IPS-18c (cell line): ENCODE results near the gene PHYKPL.

Experiments used
- H3K4me3 ChIP-seq: 2 replicates; pipeline ENCODE4 v1.7.0; 2013; ENCODE audit warnings: low read depth, mild to moderate bottlenecking, low read length, moderate library complexity; ENCODE audit not compliant: insufficient read depth
- H3K9me3 ChIP-seq: one replicate; pipeline ENCODE4 v1.6.1; 2013; ENCODE audit warnings: mild to moderate bottlenecking, low read length, moderate library complexity; ENCODE audit not compliant: control insufficient read depth, insufficient read depth

PHYKPL gene

DNA sequence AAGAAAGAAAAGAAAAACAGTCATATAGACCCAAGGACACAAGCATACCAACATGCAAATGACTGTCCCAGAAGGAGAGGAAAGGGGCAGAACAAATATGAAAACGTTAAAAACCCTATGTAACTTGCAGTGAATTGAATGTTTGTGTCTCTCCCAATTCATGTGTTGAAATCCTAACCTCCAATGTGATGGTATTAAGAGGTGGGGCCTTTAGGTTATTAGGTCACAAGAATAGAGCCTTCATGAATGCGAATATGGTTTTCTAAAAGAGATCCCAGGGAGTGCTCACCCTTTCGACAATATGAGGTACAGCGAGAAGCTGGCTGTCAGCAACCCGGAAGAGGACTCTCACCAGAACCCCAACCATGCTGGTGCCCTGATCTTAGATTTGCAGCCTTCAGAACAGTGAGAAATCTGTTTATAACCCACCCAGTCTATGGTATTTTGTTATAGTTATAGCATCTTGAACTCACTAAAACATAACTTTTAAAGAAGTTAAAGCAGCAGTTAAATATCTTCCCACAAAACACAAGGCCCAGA lies 14.3 kb downstream of the PHYKPL start:
- no peak overlapping the region for H3K4me3 ChIP-seq
- no peaks in the 10 kb centered on the region for H3K9me3 ChIP-seq

DNA sequence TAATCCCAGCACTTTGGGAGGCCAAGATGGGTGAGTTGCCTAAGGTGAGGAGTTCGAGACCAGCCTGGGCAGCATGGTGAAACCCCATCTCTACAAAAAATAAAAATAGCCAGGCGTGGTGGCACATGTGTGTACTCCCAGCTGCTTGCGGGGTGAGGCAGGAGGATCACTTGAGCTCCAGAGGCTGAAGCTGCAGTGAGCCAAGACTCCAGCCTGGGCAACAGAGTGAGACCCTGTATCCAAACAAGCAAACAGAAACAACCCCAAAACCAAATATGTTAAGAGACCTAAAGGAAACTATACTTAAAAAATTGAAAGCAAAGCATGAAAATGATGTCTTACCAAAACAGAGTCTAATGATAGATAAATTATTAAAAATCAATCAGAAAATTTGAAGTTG lies 15.8 kb downstream of the PHYKPL start:
- no peaks in the 10 kb centered on the region for H3K9me3 ChIP-seq
- H3K4me3 ChIP-seq = no peak overlapping the region

DNA sequence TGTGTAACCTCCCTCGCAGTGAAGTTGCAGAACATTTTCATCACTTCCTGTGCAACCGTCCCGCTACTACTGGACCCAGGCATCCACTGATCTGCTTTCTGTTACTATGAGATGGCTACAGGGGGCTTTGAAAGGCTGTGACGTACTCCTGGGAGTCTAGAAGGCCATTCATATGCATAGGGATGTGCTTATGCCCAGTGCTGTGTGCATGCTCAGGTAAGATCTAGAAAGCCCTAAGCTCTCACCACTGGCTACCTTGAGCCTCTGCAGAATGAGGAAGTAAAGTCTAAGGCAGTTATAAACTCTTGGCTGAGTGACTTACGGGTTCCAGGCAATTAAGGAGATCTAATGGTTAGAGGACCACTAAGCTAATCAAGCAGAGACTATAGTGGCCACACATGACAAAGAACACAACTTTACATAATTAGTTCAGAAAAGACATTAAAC lies 16.5 kb downstream of the PHYKPL start:
- no peaks in the 10 kb centered on the region for H3K9me3 ChIP-seq

DNA sequence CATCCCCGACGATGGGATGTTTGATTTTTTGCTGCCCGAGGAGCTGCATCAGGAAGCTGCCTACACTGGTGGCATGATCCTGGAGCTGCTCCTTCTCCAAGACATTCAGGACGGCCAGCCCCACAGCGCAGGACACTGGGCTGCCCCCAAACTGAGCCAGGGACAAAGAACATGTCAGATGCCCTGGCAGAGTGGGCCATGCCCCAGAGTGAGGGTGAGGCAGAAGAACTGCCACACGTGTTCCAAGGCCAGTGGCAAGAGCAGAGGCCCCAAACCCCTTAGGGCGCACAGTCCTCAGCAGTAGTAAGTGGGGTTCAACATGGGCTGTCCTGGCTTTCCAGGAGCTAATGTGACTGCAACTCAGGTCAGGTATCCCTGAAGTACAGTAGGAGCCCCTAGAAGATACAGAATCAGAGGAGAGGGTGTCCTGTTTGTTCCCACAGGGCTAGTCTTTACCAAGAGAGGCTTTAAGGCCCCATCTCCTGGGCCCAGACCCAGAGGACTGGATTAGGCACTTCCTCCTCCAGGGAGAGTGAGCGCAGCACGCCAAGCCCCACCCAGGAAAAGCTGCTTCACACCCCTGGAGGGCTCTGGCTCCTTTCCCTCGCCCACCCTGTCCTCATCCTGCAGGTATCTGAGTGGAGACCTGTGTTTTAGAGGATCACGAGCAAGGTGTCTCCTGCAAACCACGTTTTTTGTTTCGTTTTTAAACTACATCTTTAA lies 17.2 kb downstream of the PHYKPL start:
- Histone ChIP-seq H3K9me3 (no peaks in the 10 kb centered on the region), H3K4me3 (no peak overlapping the region)

More for the DNA sequence above, 16.5 kb downstream of the PHYKPL start:
- H3K4me3 ChIP-seq = no peak overlapping the region

DNA sequence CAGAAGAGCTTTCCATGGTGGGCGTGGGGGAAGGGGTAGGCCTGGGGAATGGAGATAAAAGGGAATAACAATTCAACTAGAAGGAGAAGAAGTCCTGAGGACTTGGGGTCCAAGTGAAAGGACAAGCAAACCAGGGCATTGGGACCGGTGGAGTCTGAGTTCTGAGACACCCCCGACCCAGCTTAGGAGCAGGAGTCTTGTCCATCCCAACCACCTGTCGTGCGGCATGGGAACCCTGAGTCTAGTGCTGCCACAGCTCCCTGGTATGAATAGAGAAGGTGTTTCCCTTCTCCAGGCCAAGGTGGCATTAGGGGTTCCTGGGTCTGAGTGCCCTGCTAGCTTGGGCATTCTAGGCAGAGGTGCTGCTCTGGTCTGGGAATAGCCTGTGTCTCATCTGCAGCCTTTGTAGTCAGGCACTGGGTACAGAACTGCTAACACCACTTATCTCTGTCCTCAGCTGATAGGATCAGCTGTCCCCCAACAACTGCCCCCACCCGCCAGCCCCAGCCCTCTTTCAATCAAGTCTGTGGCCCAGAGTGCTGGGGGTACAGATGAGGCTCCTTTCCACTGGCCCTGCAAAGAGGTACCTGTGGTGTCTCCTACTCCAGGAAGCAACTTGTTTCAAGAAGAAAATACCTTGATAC lies 18.3 kb downstream of the PHYKPL start:
- Histone ChIP-seq H3K9me3 (no peaks in the 10 kb centered on the region), H3K4me3 (no peak overlapping the region)

DNA sequence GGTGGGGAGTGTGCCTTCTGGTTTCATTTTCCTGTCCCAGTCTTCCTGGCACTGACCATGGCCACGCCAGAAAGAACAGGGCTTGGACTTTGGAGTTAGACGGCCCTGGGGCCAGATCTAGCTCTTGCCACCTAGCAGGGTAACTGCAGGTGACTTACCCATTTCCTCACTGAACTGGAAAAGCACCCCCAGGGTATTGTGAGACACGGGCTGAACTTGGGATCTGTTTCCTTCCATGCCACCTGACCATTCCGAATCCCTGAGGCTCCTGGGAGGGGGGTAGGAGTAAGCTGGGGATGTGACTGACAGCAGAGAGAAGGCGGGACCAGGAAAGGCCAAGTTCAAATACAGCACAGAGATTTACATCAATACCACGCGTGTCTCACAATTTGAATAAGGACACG lies 18.9 kb downstream of the PHYKPL start:
- H3K4me3 ChIP-seq = no peak overlapping the region
- no peaks in the 10 kb centered on the region for H3K9me3 ChIP-seq

DNA sequence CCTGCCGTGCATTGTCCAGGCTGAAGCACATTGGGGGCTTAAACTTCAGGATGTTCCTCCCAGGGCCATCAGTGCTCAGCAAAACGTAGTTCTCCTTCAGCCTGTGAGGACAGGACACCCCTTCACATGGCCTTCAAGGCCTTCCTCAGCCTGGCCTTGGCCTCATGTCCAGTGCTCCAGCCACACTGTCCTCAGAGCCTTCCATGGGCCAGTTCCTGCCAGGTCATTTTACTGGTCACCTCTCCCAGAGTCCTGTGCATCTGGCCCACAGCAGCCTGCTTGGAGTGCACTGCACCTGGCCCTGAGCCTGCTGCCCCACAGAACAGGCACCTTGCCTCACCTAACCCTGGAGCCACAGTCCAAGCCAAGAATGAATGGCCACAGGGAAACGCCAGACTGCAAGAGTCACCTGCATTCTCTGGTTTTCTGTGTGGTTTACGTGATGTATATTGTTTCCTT lies 19.6 kb downstream of the PHYKPL start:
- Histone ChIP-seq H3K9me3 (no peaks in the 10 kb centered on the region), H3K4me3 (no peak overlapping the region)

DNA sequence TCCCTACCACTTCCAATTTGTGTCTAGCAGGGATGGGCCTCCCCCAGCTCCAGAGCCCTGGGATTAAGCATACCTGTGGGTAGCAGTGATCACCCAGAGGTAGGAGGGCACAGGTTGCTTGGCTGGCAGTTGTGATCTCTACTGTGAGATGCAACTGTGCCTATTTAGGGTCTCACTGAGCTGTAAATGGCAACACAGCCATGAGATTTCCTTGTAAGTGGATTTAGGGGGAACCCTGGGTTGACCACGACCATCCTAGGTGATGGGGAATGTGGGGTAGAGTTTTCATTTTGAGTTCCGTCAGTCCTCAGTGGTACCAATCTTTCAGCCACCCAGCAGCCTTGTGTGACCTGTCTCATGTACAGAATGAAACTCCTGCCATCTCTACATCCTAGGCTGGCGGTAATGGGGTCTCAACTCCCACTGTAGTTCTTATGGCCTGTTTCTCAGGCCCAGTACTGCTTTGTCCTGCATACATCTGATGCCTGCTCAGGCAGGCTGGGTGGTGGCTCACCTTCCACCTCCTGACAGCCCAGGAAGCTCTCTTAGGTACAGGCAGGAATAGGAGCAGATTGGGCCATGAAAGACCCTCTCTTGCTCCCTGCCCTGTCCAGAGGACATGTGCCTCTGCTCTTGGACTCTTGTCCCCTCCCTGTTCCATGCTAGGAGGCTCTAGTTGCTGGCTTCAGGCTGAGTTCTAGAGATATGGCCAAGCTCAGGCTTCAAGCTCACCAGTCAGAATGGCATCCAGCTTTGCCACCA lies 20.2 kb downstream of the PHYKPL start:
- Histone ChIP-seq H3K4me3 (no peak overlapping the region), H3K9me3 (no peaks in the 10 kb centered on the region)

DNA sequence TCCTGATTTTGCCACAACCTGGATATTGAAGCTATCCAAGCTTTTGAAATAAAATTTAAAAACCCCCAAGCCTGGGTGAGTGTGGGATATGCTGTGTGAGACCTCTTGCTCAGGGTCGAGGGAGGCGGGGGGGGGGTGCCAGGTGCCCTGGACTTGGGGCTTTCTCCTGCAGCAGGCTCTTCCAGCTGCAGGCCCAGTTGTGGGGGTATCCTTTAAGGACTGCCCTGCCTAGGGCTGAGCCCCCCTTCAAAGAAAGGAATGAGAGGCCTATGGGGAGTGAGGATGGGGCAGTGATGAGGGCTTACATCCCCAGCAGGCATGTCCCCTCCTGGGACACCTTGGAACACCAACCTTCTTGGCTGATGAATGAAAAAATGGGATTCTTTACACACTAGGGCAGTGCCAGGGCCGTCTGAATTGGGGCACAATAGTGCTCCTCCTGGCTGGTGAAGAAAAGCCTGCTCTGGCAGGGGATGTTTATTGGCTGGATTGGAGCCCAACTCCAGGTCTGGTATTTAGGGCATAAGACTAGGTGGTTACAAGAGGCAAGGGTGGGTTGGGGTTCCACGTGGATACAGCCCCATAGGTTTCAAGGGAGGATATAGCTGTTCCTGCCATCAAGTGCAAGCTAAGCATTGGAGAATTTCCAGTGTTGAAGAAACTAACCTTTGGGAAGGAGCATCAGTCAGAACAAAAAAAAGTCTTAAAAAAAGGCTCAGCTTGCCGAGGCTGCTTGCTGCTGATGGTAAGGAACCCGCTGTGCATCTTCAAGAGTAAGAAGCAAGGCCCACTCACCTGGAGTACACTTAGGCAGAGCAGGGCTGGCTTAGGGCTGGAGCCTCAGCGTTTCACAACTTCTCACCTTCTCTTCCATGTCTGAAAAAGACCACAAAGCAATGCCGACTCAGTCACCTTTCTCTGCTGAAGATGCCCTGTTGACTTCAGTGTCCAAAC lies 21.2 kb downstream of the PHYKPL start:
- Histone ChIP-seq H3K4me3 (no peak overlapping the region), H3K9me3 (no peaks in the 10 kb centered on the region)

DNA sequence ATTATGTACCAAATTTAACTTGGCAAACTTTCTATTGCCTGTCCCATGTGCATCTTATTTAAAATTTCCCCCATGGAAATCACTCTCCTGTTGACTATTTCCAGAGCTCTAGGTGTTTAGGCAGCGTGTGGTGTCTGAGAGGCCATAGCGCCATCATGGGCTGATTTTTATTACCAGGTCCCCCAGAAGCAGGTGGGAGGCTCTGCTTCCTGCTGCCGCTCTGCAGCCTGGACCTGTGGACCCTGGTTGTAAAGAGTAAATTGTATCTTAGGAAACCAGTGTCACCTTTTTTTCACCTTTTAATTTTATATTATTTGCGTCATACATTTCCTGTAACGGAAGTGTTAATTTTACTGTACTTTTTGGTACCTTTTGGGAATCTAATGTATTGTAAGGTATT lies 21.9 kb downstream of the PHYKPL start:
- H3K4me3 ChIP-seq = no peak overlapping the region
- H3K9me3 ChIP-seq = no peaks in the 10 kb centered on the region

DNA sequence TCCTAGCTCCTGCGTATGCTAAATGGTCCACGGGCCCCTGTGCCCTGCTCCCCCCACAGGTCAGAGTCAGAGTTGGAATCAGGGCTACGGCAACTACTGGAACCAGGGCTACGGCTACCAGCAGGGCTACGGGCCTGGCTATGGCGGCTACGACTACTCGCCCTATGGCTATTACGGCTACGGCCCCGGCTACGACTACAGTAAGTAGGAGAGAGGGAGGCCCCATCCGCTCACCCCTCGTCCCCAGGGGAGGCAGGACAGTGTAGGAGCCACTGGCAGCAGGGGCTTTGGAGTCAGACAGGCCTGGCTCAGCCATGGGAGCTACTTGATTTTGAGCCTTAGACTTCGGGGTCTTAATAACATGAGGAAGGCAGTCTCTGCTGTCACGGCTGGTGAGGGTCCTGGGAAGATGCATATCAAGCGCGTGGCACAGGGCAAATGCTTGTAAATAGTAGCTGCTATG lies 22.5 kb downstream of the PHYKPL start:
- Histone ChIP-seq H3K9me3 (no peaks in the 10 kb centered on the region), H3K4me3 (no peak overlapping the region)

DNA sequence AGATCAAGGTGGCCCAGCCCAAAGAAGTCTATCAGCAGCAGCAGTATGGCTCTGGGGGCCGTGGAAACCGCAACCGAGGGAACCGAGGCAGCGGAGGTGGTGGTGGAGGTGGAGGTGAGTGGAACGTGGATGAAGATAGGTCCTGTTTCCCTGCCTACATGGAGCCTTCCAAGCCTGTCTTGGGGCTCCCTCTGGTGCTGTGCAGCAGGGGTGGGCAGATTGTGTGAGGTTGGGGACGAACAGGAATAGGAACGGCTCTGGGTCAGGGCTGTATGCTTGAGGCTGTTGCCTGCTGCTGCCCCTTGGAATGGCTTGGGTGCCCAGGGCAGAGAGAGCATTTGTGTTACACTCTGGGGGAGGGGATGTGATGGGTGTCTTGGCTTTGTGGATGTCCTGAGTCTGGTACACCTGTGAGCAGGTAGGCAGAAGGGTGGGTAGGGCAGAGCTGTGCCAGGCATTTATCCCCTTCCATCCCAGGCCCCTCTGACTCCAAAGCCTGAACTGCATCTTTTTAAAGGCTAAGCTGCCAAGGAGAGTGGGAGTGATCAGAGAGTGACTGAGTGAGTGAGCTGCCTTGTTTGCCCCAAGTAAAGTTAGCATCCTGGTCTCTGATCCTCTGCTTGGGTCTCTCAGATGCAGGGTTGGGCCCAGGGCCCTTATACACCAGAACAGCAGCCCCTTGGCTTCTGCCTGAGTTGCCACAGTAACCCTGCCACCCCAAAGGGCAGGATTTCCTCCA lies 23.1 kb downstream of the PHYKPL start:
- Histone ChIP-seq H3K4me3 (no peak overlapping the region), H3K9me3 (no peaks in the 10 kb centered on the region)

DNA sequence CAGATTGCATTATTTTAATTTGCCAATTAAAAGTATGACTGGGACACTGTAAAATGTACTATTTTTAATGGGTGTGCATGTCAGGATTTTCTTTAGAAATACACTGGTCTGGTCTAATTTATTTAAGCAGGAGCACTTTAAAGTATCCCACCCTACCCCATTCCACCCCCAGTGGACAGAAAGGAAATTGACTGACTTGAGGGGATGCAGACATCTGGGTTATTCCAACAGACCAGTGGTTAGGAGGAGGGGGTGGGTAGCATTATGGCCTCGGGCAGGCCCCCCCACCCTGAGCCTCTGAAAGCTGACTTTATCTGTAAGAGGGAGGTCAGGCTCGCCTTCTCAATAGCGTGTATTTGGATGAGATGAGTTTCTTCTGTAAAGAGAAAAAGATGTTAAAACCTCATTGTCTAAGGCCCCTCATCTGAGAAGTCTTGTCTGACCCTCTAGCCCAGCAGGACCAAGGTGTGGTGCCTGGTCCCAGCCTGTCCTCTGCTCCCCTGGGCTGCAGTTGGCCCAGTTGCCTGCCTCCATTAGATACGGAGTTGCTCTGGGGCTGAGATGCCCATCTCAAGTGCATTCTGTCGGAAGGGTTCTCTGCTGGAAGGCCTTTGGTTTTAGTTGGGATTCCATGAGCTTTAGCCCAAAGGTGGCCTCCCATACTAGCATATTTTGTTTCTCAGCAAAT lies 23.9 kb downstream of the PHYKPL start:
- no peaks in the 10 kb centered on the region for H3K9me3 ChIP-seq
- no peak overlapping the region for H3K4me3 ChIP-seq

DNA sequence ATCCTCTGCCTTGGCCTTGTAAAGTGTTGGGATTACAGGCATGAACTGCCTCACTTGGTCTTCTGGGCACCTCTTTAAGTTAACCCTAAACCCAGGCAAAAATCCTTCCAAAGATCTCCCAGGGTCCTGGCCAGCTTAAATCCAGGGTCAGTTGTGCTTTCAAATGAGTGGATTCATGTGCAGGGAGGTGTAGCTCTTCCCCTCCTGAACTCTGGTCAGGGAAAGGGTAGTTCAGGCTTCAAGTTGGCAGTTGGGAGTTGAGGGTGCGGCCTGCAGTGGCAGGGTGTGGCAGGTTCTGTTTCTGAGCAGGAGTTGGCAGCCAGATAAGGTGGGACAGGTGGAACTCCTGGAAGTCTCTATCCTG lies 24.7 kb downstream of the PHYKPL start:
- H3K4me3 ChIP-seq = no peak overlapping the region
- no peaks in the 10 kb centered on the region for H3K9me3 ChIP-seq

DNA sequence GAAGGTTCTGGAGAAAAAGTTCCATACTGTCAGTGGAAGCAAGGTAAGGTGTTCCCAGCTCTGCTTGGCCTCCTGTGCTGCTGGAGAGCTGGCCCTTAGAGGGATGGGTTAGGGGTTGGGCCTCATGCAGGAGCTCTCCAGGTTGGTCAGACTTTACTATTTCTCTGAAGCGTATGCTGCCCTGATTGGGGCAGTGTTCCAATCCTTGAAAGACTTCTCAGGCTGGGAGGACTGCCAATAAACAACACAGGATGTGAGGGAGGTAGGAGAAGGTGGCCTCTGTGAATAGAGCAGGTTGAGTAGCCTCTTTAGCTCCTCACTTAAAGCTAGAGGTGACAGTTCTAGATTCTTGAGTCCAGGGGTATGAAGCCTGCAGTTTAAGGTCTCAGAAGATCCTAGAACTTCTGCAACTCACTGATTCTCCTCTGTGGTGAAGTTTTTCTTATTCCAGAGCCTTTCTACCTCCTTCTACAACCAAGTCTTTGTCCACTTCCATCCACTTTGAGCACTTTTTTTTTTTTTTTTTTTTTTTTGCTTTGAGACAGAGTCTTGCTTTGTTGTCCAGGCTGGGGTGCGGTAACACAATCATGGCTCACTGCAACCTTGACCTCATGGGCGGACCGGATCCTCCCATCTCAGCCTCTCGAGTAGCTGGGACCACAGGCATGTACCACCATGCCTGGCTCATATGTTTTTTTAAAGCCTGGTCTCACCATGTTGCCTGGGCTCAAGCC lies 25.3 kb downstream of the PHYKPL start:
- H3K4me3 ChIP-seq = peak overlapping the region; percentile 97

More for the DNA sequence above, 25.3 kb downstream of the PHYKPL start:
- no peaks in the 10 kb centered on the region for H3K9me3 ChIP-seq
